ENCODE measurements around the gene RCSD1.

RCSD1 gene

GRCh38 chr1:167710836-167711235 lies 80.8 kb downstream of the RCSD1 start:
- no peak for DNase-seq (ENCODE audit: low read depth)
- TF ChIP-seq CTCF (IDR thresholded peaks at IDR 0.05; ENCODE audit: insufficient read depth, low read depth, low read length, missing control alignments) = no peak

GRCh38 chr1:167711797-167712196 lies 81.8 kb downstream of the RCSD1 start:
- H3K4me3 ChIP-seq (ENCODE audit: low read length) = no peak overlapping the region
- no peak for DNase-seq (ENCODE audit: low read depth)
- no peak for TF ChIP-seq CTCF (IDR thresholded peaks at IDR 0.05; ENCODE audit: insufficient read depth, low read depth, low read length, missing control alignments)

More at GRCh38 chr1:167710836-167711235, 80.8 kb downstream of the RCSD1 start:
- H3K4me3 ChIP-seq (ENCODE audit: low read length) = no peak overlapping the region

GRCh38 chr1:167713330-167714081 lies 83.5 kb downstream of the RCSD1 start:
- no peak for TF ChIP-seq CTCF (IDR thresholded peaks at IDR 0.05; ENCODE audit: insufficient read depth, low read depth, low read length, missing control alignments)
- no peak for DNase-seq (ENCODE audit: low read depth)
- H3K4me3 ChIP-seq (ENCODE audit: low read length) = peak overlapping the region; percentile 82

GRCh38 chr1:167714098-167714438 lies 84.0 kb downstream of the RCSD1 start:
- peak; percentile 86 for DNase-seq (ENCODE audit: low read depth)
- peak overlapping the region; percentile 82 for H3K4me3 ChIP-seq (ENCODE audit: low read length)
- TF ChIP-seq CTCF (IDR thresholded peaks at IDR 0.05; ENCODE audit: insufficient read depth, low read depth, low read length, missing control alignments) = no peak

GRCh38 chr1:167714439-167715156 lies 84.6 kb downstream of the RCSD1 start:
- TF ChIP-seq CTCF (IDR thresholded peaks at IDR 0.05; ENCODE audit: insufficient read depth, low read depth, low read length, missing control alignments) = peak; percentile 15
- H3K4me3 ChIP-seq (ENCODE audit: low read length) = peak overlapping the region; percentile 82
- peak; percentile 77 for DNase-seq (ENCODE audit: low read depth)

- peak; percentile 84 for DNase-seq (ENCODE audit: low read depth)
- H3K4me3 ChIP-seq (ENCODE audit: low read length) = peak overlapping the region; percentile 82
- TF ChIP-seq CTCF (IDR thresholded peaks at IDR 0.05; ENCODE audit: insufficient read depth, low read depth, low read length, missing control alignments) = peak; percentile 87
These were observed 85.3 kb downstream of the RCSD1 start for GRCh38 chr1:167715157-167715999.
